GM23338 (cell line): ENCODE results near the gene AFF1. TPM values are rescaled to one million over a fixed set of nuclear protein-coding genes. Genes with fewer than 3 reads are reported as not detected.

Experiments used
- ATAC-seq: fragments of 200-7000 bp; cut with Tn5 transposase; 3 replicates; pipeline ENCODE4 v1.9.1; 2020
- DNase-seq: peaks from one replicate; pipeline ENCODE4 v3.0.0-alpha.2; 2015; ENCODE audit warnings: low spot score
- H2AFZ ChIP-seq: fragments of 200-600 bp; sonication (generic); 2 replicates; pipeline ENCODE4 v1.8.0; 2016; ENCODE audit warnings: antibody characterized with exemption, mild to moderate bottlenecking, moderate library complexity
- H3F3A ChIP-seq: fragments of 200-600 bp; sonication (generic); replicated peaks from 2 replicates; pipeline ENCODE4 v1.8.0; 2017; ENCODE audit warnings: antibody characterized with exemption, mixed run types, low read depth
- H3K27ac ChIP-seq: fragments of 200-600 bp; sonication (generic); 2 replicates; pipeline ENCODE4 v1.6.1; 2016; ENCODE audit warnings: low read depth
- H3K27me3 ChIP-seq: fragments of 200-600 bp; sonication (generic); 2 replicates; pipeline ENCODE4 v1.8.0; 2016; ENCODE audit warnings: mild to moderate bottlenecking, mixed run types, moderate library complexity; ENCODE audit not compliant: insufficient read depth
- H3K36me3 ChIP-seq: fragments of 200-600 bp; sonication (generic); 2 replicates; pipeline ENCODE4 v1.8.0; 2016; ENCODE audit warnings: mild to moderate bottlenecking; ENCODE audit not compliant: insufficient read depth
- H3K4me1 ChIP-seq: fragments of 200-600 bp; sonication (generic); 2 replicates; pipeline ENCODE4 v1.8.0; 2016; ENCODE audit warnings: mild to moderate bottlenecking, moderate library complexity; ENCODE audit not compliant: insufficient read depth
- H3K4me2 ChIP-seq: fragments of 200-600 bp; sonication (generic); 2 replicates; pipeline ENCODE4 v1.7.1; 2017; ENCODE audit warnings: mixed run types
- H3K4me3 ChIP-seq: fragments of 200-600 bp; sonication (generic); 2 replicates; pipeline ENCODE4 v1.6.1; 2016; ENCODE audit warnings: mixed run types
- H3K79me2 ChIP-seq: fragments of 200-600 bp; sonication (generic); replicated peaks from 2 replicates; pipeline ENCODE4 v1.8.0; 2017; ENCODE audit warnings: mild to moderate bottlenecking; ENCODE audit not compliant: insufficient read depth
- H3K9me2 ChIP-seq: fragments of 200-600 bp; sonication (generic); 2 replicates; pipeline ENCODE4 v1.8.0; 2017; ENCODE audit not compliant: insufficient read depth
- H4K20me1 ChIP-seq: fragments of 200-600 bp; sonication (generic); replicated peaks from 2 replicates; pipeline ENCODE4 v1.8.0; 2017; ENCODE audit warnings: mild to moderate bottlenecking; ENCODE audit not compliant: insufficient read depth
- H3K27ac Mint-ChIP-seq: 2 replicates; pipeline ENCODE4 v1.8.0; 2020; ENCODE audit warnings: inconsistent platforms, mild to moderate bottlenecking, moderate library complexity, mixed read lengths
- H3K27me3 Mint-ChIP-seq: 3 replicates; pipeline ENCODE4 v1.8.0; 2022; ENCODE audit warnings: low read depth, mild to moderate bottlenecking, moderate library complexity, mixed read lengths, inconsistent platforms; ENCODE audit not compliant: insufficient read depth, poor library complexity
- H3K36me3 Mint-ChIP-seq: 3 replicates; pipeline ENCODE4 v1.8.0; 2021; ENCODE audit warnings: low read depth, mild to moderate bottlenecking, inconsistent platforms, moderate library complexity, mixed read lengths
- H3K4me1 Mint-ChIP-seq: 3 replicates; pipeline ENCODE4 v1.8.0; 2020; ENCODE audit warnings: mild to moderate bottlenecking, inconsistent platforms, mixed read lengths
- H3K4me3 Mint-ChIP-seq: 3 replicates; pipeline ENCODE4 v1.8.0; 2021; ENCODE audit warnings: moderate library complexity, mild to moderate bottlenecking, inconsistent platforms, mixed read lengths
- H3K9me3 Mint-ChIP-seq: 3 replicates; pipeline ENCODE4 v1.8.0; 2020; ENCODE audit warnings: moderate library complexity, mild to moderate bottlenecking, inconsistent platforms, mixed read lengths
- CREB1 ChIP-seq: fragments of 250-450 bp; sonication (Bioruptor Pico); IDR thresholded peaks from 2 replicates; pipeline ENCODE4 v1.5.0; 2020; ENCODE audit warnings: low read depth, mild to moderate bottlenecking, moderate library complexity
- CTCF ChIP-seq, 2 experiments: fragments of 200-600 bp in 1 of 2; sonication (generic) in 1 of 2; conservative IDR thresholded peaks; 2 replicates each; pipeline versions ENCODE4 v1.5.1 to v1.6.1; 2016 to 2017; ENCODE audit warnings: antibody characterized with exemption in 2 of 2, low read depth in 2 of 2, mild to moderate bottlenecking in 2 of 2, moderate library complexity in 1 of 2
- EZH2 ChIP-seq: fragments of 200-600 bp; sonication (generic); IDR thresholded peaks from one replicate; pipeline ENCODE4 v1.8.0; 2017; ENCODE audit warnings: antibody characterized with exemption, mild to moderate bottlenecking, low read depth; ENCODE audit not compliant: unreplicated experiment
- EZH2phosphoT487 ChIP-seq: fragments of 200-600 bp; sonication (generic); IDR thresholded peaks from one replicate; pipeline ENCODE4 v1.8.1; 2018; ENCODE audit warnings: antibody characterized with exemption; ENCODE audit not compliant: unreplicated experiment
- JUNB ChIP-seq: IDR thresholded peaks from one replicate; pipeline ENCODE4 v1.6.1; 2016; ENCODE audit warnings: antibody characterized with exemption; ENCODE audit not compliant: unreplicated experiment
- NANOG ChIP-seq: IDR thresholded peaks from 2 replicates; pipeline ENCODE4 v1.6.1; 2016; ENCODE audit warnings: antibody characterized with exemption, borderline replicate concordance
- POLR2AphosphoS5 ChIP-seq: IDR thresholded peaks from 2 replicates; pipeline ENCODE4 v1.6.1; 2016; ENCODE audit warnings: antibody characterized with exemption, low read depth
- STAT1 ChIP-seq: IDR thresholded peaks from one replicate; pipeline ENCODE4 v1.6.1; 2016; ENCODE audit warnings: antibody characterized with exemption; ENCODE audit not compliant: unreplicated experiment
- ZNF114 ChIP-seq: fragments of 250-450 bp; sonication (Bioruptor Pico); IDR thresholded peaks from 2 replicates; pipeline ENCODE4 v1.5.0; 2020; ENCODE audit warnings: mild to moderate bottlenecking, moderate library complexity
- ZNF331 ChIP-seq: fragments of 250-450 bp; sonication (Bioruptor Pico); IDR thresholded peaks from 2 replicates; pipeline ENCODE4 v1.5.0; 2020; ENCODE audit warnings: low read depth, mild to moderate bottlenecking, moderate library complexity
- polyA plus RNA-seq: library from polyadenylated mRNA; unstranded; fragments of >200 nt; fragmentation: Nextera tagmentation; extraction: Ambion mirVana; gene quantifications from 2 replicates; pipeline ENCODE4 v1.2.1, GENCODE V29; 2016
- total RNA-seq: library from RNA; depleted of rRNA; stranded (reverse); fragments of >200 nt; shearing (Covaris generic); gene quantifications from 2 replicates; pipeline ENCODE4 v1.2.3, GENCODE V29; 2014
- TF ChIP-seq, protein P1 (sequence below): IDR thresholded peaks from 2 replicates; pipeline ENCODE4 v1.6.1; 2016; ENCODE audit warnings: antibody characterized with exemption
- TF ChIP-seq, protein P2 (sequence below): fragments of 250-450 bp; sonication (Bioruptor Pico); IDR thresholded peaks from 2 replicates; pipeline ENCODE4 v1.5.0; 2020; ENCODE audit warnings: mild to moderate bottlenecking, moderate library complexity
- TF ChIP-seq, protein P3 (sequence below): IDR thresholded peaks from one replicate; pipeline ENCODE4 v1.6.1; 2018; ENCODE audit warnings: antibody characterized with exemption; ENCODE audit not compliant: unreplicated experiment

The AFF1 gene
- total and polyA plus RNA-seq, 2 experiments from 2014 or later, result 42.6 to 67.2 TPM

DNA sequence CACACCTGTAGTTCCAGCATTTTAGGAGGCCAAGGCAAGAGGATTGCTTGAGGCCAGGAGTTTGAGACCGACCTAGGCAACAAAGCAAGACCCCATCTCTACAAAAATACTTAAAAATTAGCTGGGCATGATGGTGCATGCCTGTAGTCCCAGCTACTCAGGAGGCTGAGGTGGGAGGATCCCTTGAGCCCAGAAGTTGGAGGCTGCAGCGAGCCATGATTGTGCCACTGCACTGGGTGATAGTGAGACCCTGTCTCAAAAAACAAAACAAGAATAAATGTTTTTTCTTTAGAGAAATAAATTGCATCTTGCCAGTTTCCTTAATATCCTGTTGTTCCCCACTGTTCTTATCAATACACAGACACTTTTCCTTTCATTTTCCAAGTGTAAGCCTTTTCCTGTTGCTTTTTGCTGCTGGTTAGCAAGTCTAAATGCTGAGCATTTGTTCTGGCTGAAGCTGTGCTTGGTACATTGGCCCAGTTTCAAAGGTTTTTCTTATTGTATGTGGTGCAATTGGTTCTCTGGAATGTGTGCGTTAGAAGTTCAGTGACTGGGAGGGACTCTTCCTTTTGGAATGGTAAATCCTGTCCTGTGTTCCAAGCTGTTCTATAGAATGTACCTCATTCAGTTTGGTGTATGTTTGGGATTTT is 98.2 kb downstream of the AFF1 start:
- TF ChIP-seq CREB1 (CRISPR knock-in tag) (no peak), NANOG (no peak), POLR2AphosphoS5 (no peak), ZNF331 (CRISPR knock-in tag) (no peak), EZH2phosphoT487 (no peak), CTCF (conservative IDR thresholded peaks at IDR 0.05; ENCODE audit: low read depth in 2 of 2) (no peak), EZH2 (no peak), JUNB (no peak), ZNF114 (no peak), STAT1 (no peak)
- TF ChIP-seq, protein P1, sequence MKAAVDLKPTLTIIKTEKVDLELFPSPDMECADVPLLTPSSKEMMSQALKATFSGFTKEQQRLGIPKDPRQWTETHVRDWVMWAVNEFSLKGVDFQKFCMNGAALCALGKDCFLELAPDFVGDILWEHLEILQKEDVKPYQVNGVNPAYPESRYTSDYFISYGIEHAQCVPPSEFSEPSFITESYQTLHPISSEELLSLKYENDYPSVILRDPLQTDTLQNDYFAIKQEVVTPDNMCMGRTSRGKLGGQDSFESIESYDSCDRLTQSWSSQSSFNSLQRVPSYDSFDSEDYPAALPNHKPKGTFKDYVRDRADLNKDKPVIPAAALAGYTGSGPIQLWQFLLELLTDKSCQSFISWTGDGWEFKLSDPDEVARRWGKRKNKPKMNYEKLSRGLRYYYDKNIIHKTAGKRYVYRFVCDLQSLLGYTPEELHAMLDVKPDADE, result no peak
- TF ChIP-seq, protein P2, sequence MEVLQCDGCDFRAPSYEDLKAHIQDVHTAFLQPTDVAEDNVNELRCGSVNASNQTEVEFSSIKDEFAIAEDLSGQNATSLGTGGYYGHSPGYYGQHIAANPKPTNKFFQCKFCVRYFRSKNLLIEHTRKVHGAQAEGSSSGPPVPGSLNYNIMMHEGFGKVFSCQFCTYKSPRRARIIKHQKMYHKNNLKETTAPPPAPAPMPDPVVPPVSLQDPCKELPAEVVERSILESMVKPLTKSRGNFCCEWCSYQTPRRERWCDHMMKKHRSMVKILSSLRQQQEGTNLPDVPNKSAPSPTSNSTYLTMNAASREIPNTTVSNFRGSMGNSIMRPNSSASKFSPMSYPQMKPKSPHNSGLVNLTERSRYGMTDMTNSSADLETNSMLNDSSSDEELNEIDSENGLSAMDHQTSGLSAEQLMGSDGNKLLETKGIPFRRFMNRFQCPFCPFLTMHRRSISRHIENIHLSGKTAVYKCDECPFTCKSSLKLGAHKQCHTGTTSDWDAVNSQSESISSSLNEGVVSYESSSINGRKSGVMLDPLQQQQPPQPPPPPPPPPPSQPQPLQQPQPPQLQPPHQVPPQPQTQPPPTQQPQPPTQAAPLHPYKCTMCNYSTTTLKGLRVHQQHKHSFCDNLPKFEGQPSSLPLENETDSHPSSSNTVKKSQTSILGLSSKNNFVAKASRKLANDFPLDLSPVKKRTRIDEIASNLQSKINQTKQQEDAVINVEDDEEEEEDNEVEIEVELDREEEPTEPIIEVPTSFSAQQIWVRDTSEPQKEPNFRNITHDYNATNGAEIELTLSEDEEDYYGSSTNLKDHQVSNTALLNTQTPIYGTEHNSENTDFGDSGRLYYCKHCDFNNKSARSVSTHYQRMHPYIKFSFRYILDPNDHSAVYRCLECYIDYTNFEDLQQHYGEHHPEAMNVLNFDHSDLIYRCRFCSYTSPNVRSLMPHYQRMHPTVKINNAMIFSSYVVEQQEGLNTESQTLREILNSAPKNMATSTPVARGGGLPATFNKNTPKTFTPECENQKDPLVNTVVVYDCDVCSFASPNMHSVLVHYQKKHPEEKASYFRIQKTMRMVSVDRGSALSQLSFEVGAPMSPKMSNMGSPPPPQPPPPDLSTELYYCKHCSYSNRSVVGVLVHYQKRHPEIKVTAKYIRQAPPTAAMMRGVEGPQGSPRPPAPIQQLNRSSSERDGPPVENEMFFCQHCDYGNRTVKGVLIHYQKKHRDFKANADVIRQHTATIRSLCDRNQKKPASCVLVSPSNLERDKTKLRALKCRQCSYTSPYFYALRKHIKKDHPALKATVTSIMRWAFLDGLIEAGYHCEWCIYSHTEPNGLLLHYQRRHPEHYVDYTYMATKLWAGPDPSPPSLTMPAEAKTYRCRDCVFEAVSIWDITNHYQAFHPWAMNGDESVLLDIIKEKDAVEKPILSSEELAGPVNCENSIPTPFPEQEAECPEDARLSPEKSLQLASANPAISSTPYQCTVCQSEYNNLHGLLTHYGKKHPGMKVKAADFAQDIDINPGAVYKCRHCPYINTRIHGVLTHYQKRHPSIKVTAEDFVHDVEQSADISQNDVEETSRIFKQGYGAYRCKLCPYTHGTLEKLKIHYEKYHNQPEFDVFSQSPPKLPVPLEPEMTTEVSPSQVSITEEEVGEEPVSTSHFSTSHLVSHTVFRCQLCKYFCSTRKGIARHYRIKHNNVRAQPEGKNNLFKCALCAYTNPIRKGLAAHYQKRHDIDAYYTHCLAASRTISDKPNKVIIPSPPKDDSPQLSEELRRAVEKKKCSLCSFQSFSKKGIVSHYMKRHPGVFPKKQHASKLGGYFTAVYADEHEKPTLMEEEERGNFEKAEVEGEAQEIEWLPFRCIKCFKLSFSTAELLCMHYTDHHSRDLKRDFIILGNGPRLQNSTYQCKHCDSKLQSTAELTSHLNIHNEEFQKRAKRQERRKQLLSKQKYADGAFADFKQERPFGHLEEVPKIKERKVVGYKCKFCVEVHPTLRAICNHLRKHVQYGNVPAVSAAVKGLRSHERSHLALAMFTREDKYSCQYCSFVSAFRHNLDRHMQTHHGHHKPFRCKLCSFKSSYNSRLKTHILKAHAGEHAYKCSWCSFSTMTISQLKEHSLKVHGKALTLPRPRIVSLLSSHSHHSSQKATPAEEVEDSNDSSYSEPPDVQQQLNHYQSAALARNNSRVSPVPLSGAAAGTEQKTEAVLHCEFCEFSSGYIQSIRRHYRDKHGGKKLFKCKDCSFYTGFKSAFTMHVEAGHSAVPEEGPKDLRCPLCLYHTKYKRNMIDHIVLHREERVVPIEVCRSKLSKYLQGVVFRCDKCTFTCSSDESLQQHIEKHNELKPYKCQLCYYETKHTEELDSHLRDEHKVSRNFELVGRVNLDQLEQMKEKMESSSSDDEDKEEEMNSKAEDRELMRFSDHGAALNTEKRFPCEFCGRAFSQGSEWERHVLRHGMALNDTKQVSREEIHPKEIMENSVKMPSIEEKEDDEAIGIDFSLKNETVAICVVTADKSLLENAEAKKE (CRISPR knock-in tag), result no peak
- TF ChIP-seq, protein P3, sequence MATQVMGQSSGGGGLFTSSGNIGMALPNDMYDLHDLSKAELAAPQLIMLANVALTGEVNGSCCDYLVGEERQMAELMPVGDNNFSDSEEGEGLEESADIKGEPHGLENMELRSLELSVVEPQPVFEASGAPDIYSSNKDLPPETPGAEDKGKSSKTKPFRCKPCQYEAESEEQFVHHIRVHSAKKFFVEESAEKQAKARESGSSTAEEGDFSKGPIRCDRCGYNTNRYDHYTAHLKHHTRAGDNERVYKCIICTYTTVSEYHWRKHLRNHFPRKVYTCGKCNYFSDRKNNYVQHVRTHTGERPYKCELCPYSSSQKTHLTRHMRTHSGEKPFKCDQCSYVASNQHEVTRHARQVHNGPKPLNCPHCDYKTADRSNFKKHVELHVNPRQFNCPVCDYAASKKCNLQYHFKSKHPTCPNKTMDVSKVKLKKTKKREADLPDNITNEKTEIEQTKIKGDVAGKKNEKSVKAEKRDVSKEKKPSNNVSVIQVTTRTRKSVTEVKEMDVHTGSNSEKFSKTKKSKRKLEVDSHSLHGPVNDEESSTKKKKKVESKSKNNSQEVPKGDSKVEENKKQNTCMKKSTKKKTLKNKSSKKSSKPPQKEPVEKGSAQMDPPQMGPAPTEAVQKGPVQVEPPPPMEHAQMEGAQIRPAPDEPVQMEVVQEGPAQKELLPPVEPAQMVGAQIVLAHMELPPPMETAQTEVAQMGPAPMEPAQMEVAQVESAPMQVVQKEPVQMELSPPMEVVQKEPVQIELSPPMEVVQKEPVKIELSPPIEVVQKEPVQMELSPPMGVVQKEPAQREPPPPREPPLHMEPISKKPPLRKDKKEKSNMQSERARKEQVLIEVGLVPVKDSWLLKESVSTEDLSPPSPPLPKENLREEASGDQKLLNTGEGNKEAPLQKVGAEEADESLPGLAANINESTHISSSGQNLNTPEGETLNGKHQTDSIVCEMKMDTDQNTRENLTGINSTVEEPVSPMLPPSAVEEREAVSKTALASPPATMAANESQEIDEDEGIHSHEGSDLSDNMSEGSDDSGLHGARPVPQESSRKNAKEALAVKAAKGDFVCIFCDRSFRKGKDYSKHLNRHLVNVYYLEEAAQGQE, result no peak
- Histone ChIP-seq H3K9me2 (no peaks in the 10 kb centered on the region), H3K27ac (peak overlapping the region; percentile 46; the same call in 1 of the 2 replicates), H3K4me2 (peak overlapping the region; percentile 28), H3K4me1 (peaks cover 91% of the 10 kb centered on the region), H4K20me1 (peaks cover 24% of the 10 kb centered on the region), H3K79me2 (peaks cover 99% of the 10 kb centered on the region), H3K27me3 (no peaks in the 10 kb centered on the region), H3K36me3 (no peaks in the 10 kb centered on the region), H3K4me3 (no peak overlapping the region), H3F3A (no peaks in the 10 kb centered on the region), H2AFZ (no peak overlapping the region)
- H3K9me3 Mint-ChIP-seq, result no peaks in the 10 kb centered on the region
- ATAC-seq, result peak; percentile 11; the same call in 2 of the 3 replicates
- H3K27me3 Mint-ChIP-seq, result no peaks in the 10 kb centered on the region
- H3K36me3 Mint-ChIP-seq, result no peaks in the 10 kb centered on the region
- H3K27ac Mint-ChIP-seq, result no peak overlapping the region
- H3K4me3 Mint-ChIP-seq, result no peak overlapping the region
- no peak for DNase-seq
- peaks cover 49% of the 10 kb centered on the region for H3K4me1 Mint-ChIP-seq
